ENCODE measurements around the gene ACTN3.

DNA sequence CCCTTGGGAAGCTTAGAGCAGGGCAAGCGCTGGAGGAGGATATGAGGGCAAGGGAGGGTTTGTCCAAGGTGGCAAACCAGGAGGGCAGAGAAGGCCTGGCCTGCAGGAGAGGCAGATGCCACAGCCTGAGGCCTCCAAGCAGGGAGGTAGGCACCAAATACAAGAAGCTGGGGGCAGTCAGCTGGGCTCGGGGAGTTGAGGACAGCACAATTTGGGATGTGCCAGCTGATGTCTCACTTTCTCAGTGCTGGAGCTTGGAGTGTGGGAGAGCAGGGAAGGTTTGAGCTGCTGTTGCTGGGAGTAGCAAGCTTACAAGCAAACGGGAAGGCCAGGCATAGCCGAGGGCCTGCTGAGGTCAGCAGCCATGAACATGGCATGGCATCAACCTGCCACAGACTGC lies 4.8 kb upstream of the ACTN3 start:
- TF ChIP-seq, protein P1, sequence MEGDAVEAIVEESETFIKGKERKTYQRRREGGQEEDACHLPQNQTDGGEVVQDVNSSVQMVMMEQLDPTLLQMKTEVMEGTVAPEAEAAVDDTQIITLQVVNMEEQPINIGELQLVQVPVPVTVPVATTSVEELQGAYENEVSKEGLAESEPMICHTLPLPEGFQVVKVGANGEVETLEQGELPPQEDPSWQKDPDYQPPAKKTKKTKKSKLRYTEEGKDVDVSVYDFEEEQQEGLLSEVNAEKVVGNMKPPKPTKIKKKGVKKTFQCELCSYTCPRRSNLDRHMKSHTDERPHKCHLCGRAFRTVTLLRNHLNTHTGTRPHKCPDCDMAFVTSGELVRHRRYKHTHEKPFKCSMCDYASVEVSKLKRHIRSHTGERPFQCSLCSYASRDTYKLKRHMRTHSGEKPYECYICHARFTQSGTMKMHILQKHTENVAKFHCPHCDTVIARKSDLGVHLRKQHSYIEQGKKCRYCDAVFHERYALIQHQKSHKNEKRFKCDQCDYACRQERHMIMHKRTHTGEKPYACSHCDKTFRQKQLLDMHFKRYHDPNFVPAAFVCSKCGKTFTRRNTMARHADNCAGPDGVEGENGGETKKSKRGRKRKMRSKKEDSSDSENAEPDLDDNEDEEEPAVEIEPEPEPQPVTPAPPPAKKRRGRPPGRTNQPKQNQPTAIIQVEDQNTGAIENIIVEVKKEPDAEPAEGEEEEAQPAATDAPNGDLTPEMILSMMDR (IDR thresholded peaks at IDR 0.05; ENCODE audit: low read length), result no peak
- TF ChIP-seq EZH2 (IDR thresholded peaks at IDR 0.05; ENCODE audit: borderline replicate concordance, low read length), result no peak

All from OCI-LY1 (cell line).